ENCODE data around the gene ST14.

DNA sequence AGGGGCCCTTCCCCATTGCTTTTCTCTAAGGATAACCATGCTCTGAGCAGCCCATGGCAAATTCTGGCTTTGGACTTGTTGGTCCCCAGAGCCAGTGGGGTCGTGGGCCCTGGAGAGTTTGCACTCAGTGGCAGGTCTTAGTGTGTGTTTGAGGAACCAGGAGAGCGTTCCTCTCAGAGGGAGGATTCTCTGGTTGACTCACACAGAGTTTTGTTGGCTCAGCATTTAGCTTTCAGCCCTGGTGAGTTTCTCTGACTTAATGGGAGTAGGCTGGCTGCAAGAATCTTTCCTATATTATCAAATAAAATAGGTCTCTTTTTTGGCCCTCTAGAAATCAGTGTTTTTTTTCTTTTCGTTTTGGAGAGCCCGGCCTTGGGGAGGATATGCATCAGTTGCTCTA lies 20.9 kb downstream of the ST14 start:
- TF ChIP-seq, protein P1, sequence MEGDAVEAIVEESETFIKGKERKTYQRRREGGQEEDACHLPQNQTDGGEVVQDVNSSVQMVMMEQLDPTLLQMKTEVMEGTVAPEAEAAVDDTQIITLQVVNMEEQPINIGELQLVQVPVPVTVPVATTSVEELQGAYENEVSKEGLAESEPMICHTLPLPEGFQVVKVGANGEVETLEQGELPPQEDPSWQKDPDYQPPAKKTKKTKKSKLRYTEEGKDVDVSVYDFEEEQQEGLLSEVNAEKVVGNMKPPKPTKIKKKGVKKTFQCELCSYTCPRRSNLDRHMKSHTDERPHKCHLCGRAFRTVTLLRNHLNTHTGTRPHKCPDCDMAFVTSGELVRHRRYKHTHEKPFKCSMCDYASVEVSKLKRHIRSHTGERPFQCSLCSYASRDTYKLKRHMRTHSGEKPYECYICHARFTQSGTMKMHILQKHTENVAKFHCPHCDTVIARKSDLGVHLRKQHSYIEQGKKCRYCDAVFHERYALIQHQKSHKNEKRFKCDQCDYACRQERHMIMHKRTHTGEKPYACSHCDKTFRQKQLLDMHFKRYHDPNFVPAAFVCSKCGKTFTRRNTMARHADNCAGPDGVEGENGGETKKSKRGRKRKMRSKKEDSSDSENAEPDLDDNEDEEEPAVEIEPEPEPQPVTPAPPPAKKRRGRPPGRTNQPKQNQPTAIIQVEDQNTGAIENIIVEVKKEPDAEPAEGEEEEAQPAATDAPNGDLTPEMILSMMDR (IDR thresholded peaks at IDR 0.05): no peak
- TF ChIP-seq POLR2A (IDR thresholded peaks at IDR 0.05): no peak

Data from esophagus squamous epithelium (tissue), 4 donors.